Measurements from ENCODE around the gene ARHGAP24. TPM values are rescaled to one million over a fixed set of nuclear protein-coding genes. Genes with fewer than 3 reads are reported as not detected.

Gene ARHGAP24
- total and polyA plus RNA-seq, 8 donors: 22.0 to 35.0 (median 25.8) TPM

DNA sequence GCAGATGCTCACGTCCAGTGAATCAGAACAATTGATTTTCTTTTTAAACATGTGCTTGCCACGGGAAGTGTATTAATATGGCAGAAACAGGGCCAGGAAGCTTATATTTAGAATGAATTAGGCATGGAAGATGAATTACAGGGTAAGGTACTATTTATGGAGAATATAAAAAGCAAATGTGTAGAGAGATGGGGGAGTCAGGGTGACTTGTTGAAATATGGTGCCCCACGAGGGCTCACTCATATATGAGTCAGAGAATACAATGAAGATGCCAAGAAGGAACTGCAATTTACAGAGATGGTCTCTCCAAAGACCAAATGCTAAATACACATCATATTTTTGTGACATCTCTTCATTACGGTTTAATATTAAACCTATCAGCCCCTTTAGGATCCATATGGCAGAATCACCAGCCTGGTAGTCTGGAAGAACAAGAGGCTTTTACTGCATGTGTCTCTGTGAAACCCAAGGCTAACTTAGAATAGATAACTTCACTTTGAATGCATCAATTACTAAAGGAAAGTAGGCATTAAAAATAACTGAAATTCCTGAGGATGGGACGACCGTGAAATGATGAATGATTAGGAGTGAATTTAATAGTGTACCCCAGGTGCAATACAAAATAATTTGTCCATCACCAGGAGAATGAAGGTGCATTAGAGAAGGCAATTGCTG, 385.3 kb downstream of the ARHGAP24 start:
- Histone ChIP-seq H3K27ac (no peak overlapping the region), H3K4me3 (no peak overlapping the region), H3K4me1 (no peaks in the 10 kb centered on the region), H3K36me3 (no peaks in the 10 kb centered on the region), H3K9me3 (no peaks in the 10 kb centered on the region), H3K27me3 (no peaks in the 10 kb centered on the region)
- no peak for TF ChIP-seq CTCF (IDR thresholded peaks at IDR 0.05)
- ATAC-seq (no peak), DNase-seq (no peak)
- intact Hi-C loops (cut with DNase I): no loop called here

DNA sequence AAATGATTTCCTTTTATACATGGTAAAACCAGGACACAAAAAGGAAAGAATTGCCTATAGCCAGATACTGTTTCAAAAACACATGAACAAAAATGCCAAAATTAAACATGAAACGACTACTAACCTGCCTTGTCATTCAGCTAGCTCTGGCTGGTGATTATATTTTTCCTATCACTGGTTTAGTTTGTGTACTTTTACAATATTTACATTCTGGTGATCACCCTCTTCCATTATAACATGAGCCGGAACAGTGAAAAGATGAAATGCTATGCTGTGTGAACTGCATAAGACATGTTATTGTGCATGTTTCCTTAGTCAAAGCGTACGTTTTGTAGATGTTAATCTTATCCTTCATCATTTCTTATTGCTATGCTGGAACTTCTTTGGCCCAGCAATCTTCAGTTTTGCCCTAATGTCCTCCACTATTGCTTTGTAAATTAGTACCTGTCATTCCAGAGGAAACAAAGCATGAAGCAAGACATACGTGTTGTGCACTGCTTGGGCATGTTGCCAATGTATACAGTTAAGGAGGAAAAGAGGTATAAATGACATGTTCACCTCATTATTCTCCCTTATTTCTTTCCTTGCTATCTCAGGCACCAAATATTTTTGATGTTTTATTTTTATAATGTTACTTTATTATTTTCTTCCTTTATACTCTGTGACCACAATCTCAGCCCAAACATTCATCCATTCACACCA, 386.3 kb downstream of the ARHGAP24 start:
- Histone ChIP-seq H3K36me3 (no peaks in the 10 kb centered on the region), H3K4me3 (no peak overlapping the region), H3K9me3 (no peaks in the 10 kb centered on the region), H3K27ac (no peak overlapping the region), H3K4me1 (no peaks in the 10 kb centered on the region), H3K27me3 (no peaks in the 10 kb centered on the region)
- ATAC-seq: no peak
- peak in 1 of 4 donors; percentile 22 for DNase-seq
- intact Hi-C loops (cut with DNase I): no loop called here
- TF ChIP-seq CTCF (IDR thresholded peaks at IDR 0.05): no peak

- intact Hi-C loops (cut with DNase I): no loop called here
- no peaks in the 10 kb centered on the region for H3K4me1 ChIP-seq
- DNase-seq (no peak), ATAC-seq (no peak)
- H3K27ac ChIP-seq: no peak overlapping the region
- TF ChIP-seq CTCF (IDR thresholded peaks at IDR 0.05): no peak
- no peak overlapping the region for H3K4me3 ChIP-seq
- H3K9me3 ChIP-seq: no peaks in the 10 kb centered on the region
- H3K27me3 ChIP-seq: no peaks in the 10 kb centered on the region
- no peaks in the 10 kb centered on the region for H3K36me3 ChIP-seq
Observed at GRCh38 chr4:85862896-85863295, 387.9 kb downstream of the ARHGAP24 start.

GRCh38 chr4:85864259-85865205, 389.6 kb downstream of the ARHGAP24 start:
- H3K9me3 ChIP-seq: no peaks in the 10 kb centered on the region
- H3K27ac ChIP-seq: no peak overlapping the region
- no peaks in the 10 kb centered on the region for H3K4me1 ChIP-seq
- no peaks in the 10 kb centered on the region for H3K27me3 ChIP-seq
- no peak for DNase-seq
- no peak for TF ChIP-seq CTCF (IDR thresholded peaks at IDR 0.05)
- no peaks in the 10 kb centered on the region for H3K36me3 ChIP-seq
- no peak for ATAC-seq
- intact Hi-C loops (cut with DNase I): no loop called here
- H3K4me3 ChIP-seq: no peak overlapping the region

DNA sequence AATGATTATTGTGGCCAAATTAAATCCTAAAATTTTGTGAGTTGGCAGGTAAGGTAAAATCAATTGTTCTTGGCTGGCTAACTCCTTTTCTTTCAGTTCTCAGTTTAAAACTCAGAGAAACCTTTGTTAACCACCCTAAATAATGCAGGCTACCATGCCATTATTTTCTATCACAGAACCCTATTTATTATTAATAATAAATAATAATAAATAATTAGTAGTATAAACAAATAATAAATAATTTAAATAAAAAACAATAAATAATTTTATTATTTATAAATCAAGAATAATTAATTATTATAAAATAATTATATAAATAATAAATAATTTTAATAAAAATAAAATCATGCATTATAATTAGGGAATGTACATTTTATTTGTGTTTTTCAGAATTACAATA, 390.3 kb downstream of the ARHGAP24 start:
- H3K27me3 ChIP-seq: no peaks in the 10 kb centered on the region
- ATAC-seq (no peak), DNase-seq (no peak)
- H3K36me3 ChIP-seq: no peaks in the 10 kb centered on the region
- H3K4me1 ChIP-seq: no peaks in the 10 kb centered on the region
- H3K4me3 ChIP-seq: no peak overlapping the region
- intact Hi-C loops (cut with DNase I): no loop called here
- no peak overlapping the region for H3K27ac ChIP-seq
- no peak for TF ChIP-seq CTCF (IDR thresholded peaks at IDR 0.05)
- H3K9me3 ChIP-seq: no peaks in the 10 kb centered on the region
